ENCODE measurements around the gene EIF5A.

EIF5A gene

GRCh38 chr17:7355573-7355972, 48.1 kb downstream of the EIF5A start:
- DNase-seq (ENCODE audit: low read depth), result no peak

- peak; percentile 74 for DNase-seq (ENCODE audit: low read depth)
Observed at GRCh38 chr17:7356072-7356549, 48.7 kb downstream of the EIF5A start.

GRCh38 chr17:7356756-7357155, 49.3 kb downstream of the EIF5A start:
- no peak for DNase-seq (ENCODE audit: low read depth)

- no peak for DNase-seq (ENCODE audit: low read depth)
Observed at GRCh38 chr17:7357381-7357780, 50.0 kb downstream of the EIF5A start.

GRCh38 chr17:7361906-7362305, 54.5 kb downstream of the EIF5A start:
- DNase-seq (ENCODE audit: low read depth), result no peak
